H9 (cell line): ENCODE results near the gene PTPRJ. TPM values are rescaled to one million over a fixed set of nuclear protein-coding genes. Genes with fewer than 3 reads are reported as not detected.

Experiments used
- DNase-seq: peaks from one replicate; pipeline ENCODE4 v3.0.0-alpha.2; 2017
- H2AFZ ChIP-seq: one replicate; pipeline ENCODE4 v1.6.1; 2013; ENCODE audit warnings: mild to moderate bottlenecking, low read length, control low read depth, moderate library complexity
- H2AK5ac ChIP-seq: 2 replicates; pipeline ENCODE4 v1.6.1; 2013; ENCODE audit warnings: low read length, control low read depth, mixed read lengths; ENCODE audit not compliant: insufficient read length
- H2BK120ac ChIP-seq: one replicate; pipeline ENCODE4 v1.6.1; 2013; ENCODE audit warnings: low read depth, mild to moderate bottlenecking, low read length, control low read depth, inconsistent platforms; ENCODE audit not compliant: poor library complexity, severe bottlenecking
- H2BK12ac ChIP-seq: 2 replicates; pipeline ENCODE4 v1.6.1; 2013; ENCODE audit warnings: low read length, control low read depth, mixed read lengths, low read depth; ENCODE audit not compliant: insufficient read length
- H2BK15ac ChIP-seq: 2 replicates; pipeline ENCODE4 v1.6.1; 2013; ENCODE audit warnings: low read depth, low read length, control low read depth
- H2BK20ac ChIP-seq: one replicate; pipeline ENCODE4 v1.6.1; 2013; ENCODE audit warnings: low read depth, mild to moderate bottlenecking, low read length, control low read depth, inconsistent platforms; ENCODE audit not compliant: poor library complexity, severe bottlenecking
- H2BK5ac ChIP-seq: 2 replicates; pipeline ENCODE4 v1.6.1; 2013; ENCODE audit warnings: low read length, control low read depth, mixed read lengths; ENCODE audit not compliant: insufficient read length
- H3K14ac ChIP-seq: 2 replicates; pipeline ENCODE4 v1.6.1; 2013; ENCODE audit warnings: low read length, control low read depth; ENCODE audit not compliant: insufficient read depth
- H3K18ac ChIP-seq: 2 replicates; pipeline ENCODE4 v1.6.1; 2013; ENCODE audit warnings: low read depth, mild to moderate bottlenecking, mixed read lengths, low read length, control low read depth; ENCODE audit not compliant: insufficient read length
- H3K23ac ChIP-seq: 2 replicates; pipeline ENCODE4 v1.6.1; 2013; ENCODE audit warnings: low read length, control low read depth, mixed read lengths, low read depth; ENCODE audit not compliant: insufficient read length
- H3K23me2 ChIP-seq: 2 replicates; pipeline ENCODE4 v1.6.1; 2013; ENCODE audit warnings: low read depth, mild to moderate bottlenecking, mixed read lengths, low read length, control low read depth; ENCODE audit not compliant: insufficient read length, poor library complexity, severe bottlenecking
- H3K27ac ChIP-seq: 2 replicates; pipeline ENCODE4 v1.5.1; 2013; ENCODE audit warnings: low read length, control low read depth, mixed read lengths, low read depth; ENCODE audit not compliant: insufficient read length
- H3K27me3 ChIP-seq: 2 replicates; pipeline ENCODE4 v1.6.1; 2013; ENCODE audit warnings: low read length, control low read depth, inconsistent platforms; ENCODE audit not compliant: insufficient read depth
- H3K4ac ChIP-seq: 2 replicates; pipeline ENCODE4 v1.6.1; 2013; ENCODE audit warnings: low read depth, mild to moderate bottlenecking, control low read depth, inconsistent platforms, low read length, moderate library complexity
- H3K4me1 ChIP-seq: 2 replicates; pipeline ENCODE4 v1.6.1; 2013; ENCODE audit warnings: low read length, control low read depth, inconsistent platforms; ENCODE audit not compliant: insufficient read depth
- H3K4me2 ChIP-seq: 2 replicates; pipeline ENCODE4 v1.6.1; 2013; ENCODE audit warnings: low read length, control low read depth, mixed read lengths; ENCODE audit not compliant: insufficient read length, insufficient read depth
- H3K56ac ChIP-seq: 2 replicates; pipeline ENCODE4 v1.6.1; 2013; ENCODE audit warnings: low read depth, mild to moderate bottlenecking, mixed read lengths, low read length, control low read depth; ENCODE audit not compliant: insufficient read length
- H3K79me1 ChIP-seq: 2 replicates; pipeline ENCODE4 v1.6.1; 2013; ENCODE audit warnings: low read depth, mild to moderate bottlenecking, moderate library complexity, low read length, control low read depth, inconsistent platforms; ENCODE audit not compliant: insufficient read depth, poor library complexity, severe bottlenecking
- H3K79me2 ChIP-seq: 2 replicates; pipeline ENCODE4 v1.6.1; 2013; ENCODE audit warnings: low read length, control low read depth, inconsistent platforms; ENCODE audit not compliant: insufficient read depth
- H3K9ac ChIP-seq: 2 replicates; pipeline ENCODE4 v1.6.1; 2013; ENCODE audit warnings: low read length, control low read depth, mixed read lengths; ENCODE audit not compliant: insufficient read length; ENCODE audit errors: extremely low read depth
- H3K9me3 ChIP-seq: one replicate; pipeline ENCODE4 v1.6.1; 2013; ENCODE audit warnings: low read depth, low read length, inconsistent platforms; ENCODE audit not compliant: control insufficient read depth
- H3T11ph ChIP-seq: one replicate; pipeline ENCODE4 v1.6.1; 2013; ENCODE audit warnings: mild to moderate bottlenecking, low read length, control low read depth, inconsistent platforms
- H4K20me1 ChIP-seq: one replicate; pipeline ENCODE4 v1.6.1; 2013; ENCODE audit not compliant: control insufficient read depth, insufficient read length, insufficient read depth
- H4K5ac ChIP-seq: 2 replicates; pipeline ENCODE4 v1.6.1; 2013; ENCODE audit warnings: low read depth, mild to moderate bottlenecking, mixed read lengths, low read length, control low read depth; ENCODE audit not compliant: insufficient read length
- H4K8ac ChIP-seq: replicated peaks from 2 replicates; pipeline ENCODE4 v1.6.1; 2013; ENCODE audit warnings: low read length, control low read depth, mixed read lengths, low read depth; ENCODE audit not compliant: insufficient read length
- H4K91ac ChIP-seq: 2 replicates; pipeline ENCODE4 v1.6.1; 2013; ENCODE audit warnings: low read depth, mild to moderate bottlenecking, moderate library complexity, mixed read lengths, low read length, control low read depth; ENCODE audit not compliant: insufficient read length
- H3K27ac Mint-ChIP-seq, 3 experiments: 2 replicates in 2 of 3; 3 replicates in 1 of 3; pipeline ENCODE4 v1.8.0; 2020 to 2021; ENCODE audit warnings: mixed read lengths in 3 of 3, mild to moderate bottlenecking in 1 of 3, moderate library complexity in 1 of 3
- H3K27me3 Mint-ChIP-seq: 2 replicates; pipeline ENCODE4 v1.8.0; 2021; ENCODE audit warnings: low read depth, mild to moderate bottlenecking, moderate library complexity, mixed read lengths
- H3K36me3 Mint-ChIP-seq, 3 experiments: 2 replicates in 2 of 3; 3 replicates in 1 of 3; pipeline ENCODE4 v1.8.0; 2020 to 2021; ENCODE audit warnings: low read depth in 3 of 3, mixed read lengths in 3 of 3; ENCODE audit not compliant: insufficient read depth in 1 of 3
- H3K4me1 Mint-ChIP-seq, 2 experiments: 2 replicates each; pipeline ENCODE4 v1.8.0; 2020; ENCODE audit warnings: mixed read lengths in 2 of 2
- H3K4me3 Mint-ChIP-seq, 2 experiments: 2 replicates in 1 of 2; 3 replicates in 1 of 2; pipeline ENCODE4 v1.8.0; 2020 to 2021; ENCODE audit warnings: mild to moderate bottlenecking in 2 of 2, mixed read lengths in 2 of 2, moderate library complexity in 1 of 2
- H3K9me3 Mint-ChIP-seq, 2 experiments: 2 replicates in 1 of 2; 3 replicates in 1 of 2; pipeline ENCODE4 v1.8.0; 2020; ENCODE audit warnings: mild to moderate bottlenecking in 2 of 2, mixed read lengths in 2 of 2, moderate library complexity in 1 of 2
- CTCF ChIP-seq: fragments of 200-600 bp; sonication (generic); conservative IDR thresholded peaks from 3 replicates; pipeline ENCODE4 v1.8.0; 2021; ENCODE audit warnings: antibody characterized with exemption, mild to moderate bottlenecking
- total RNA-seq: library from RNA; stranded (reverse); gene quantifications from 2 replicates; pipeline ENCODE4 v1.2.1, GENCODE V29; 2021

The PTPRJ gene
- total RNA-seq, 1 experiment from 2014 or later, result 10.6 TPM

- no peaks in the 10 kb centered on the region; the same call in 1 of the 2 replicates for H3K4me1 ChIP-seq
- no peaks in the 10 kb centered on the region for H3K27me3 ChIP-seq
- no peak overlapping the region for H3K4ac ChIP-seq
- H2BK15ac ChIP-seq, result no peak overlapping the region
- no peak overlapping the region for H2AFZ ChIP-seq
- no peak overlapping the region for H3K27ac ChIP-seq
- peak overlapping the region in 1 of 2 experiments; percentile 25; a peak in 1 of 5 replicates for H3K4me3 Mint-ChIP-seq
- H3K9ac ChIP-seq, result no peak overlapping the region
- no peak for DNase-seq
- peaks cover 2% of the 10 kb centered on the region; the same call in 1 of the 2 replicates for H3K79me2 ChIP-seq
- no peak overlapping the region for H3K23ac ChIP-seq
- no peak overlapping the region for H2BK12ac ChIP-seq
- no peak overlapping the region for H2BK20ac ChIP-seq
- H3K23me2 ChIP-seq, result peaks cover 11% of the 10 kb centered on the region
- no peak overlapping the region for H4K91ac ChIP-seq
- no peaks in the 10 kb centered on the region for H4K20me1 ChIP-seq
- H3K18ac ChIP-seq, result no peak overlapping the region
- no peak overlapping the region for H2BK120ac ChIP-seq
- peaks cover 20% of the 10 kb centered on the region for H3K27me3 Mint-ChIP-seq
- H3K14ac ChIP-seq, result no peak overlapping the region
- H3K27ac Mint-ChIP-seq, result no peak overlapping the region
- H2AK5ac ChIP-seq, result no peak overlapping the region
- H4K8ac ChIP-seq, result no peak overlapping the region
- no peaks in the 10 kb centered on the region for H3K79me1 ChIP-seq
- H3K9me3 ChIP-seq, result no peaks in the 10 kb centered on the region
- H2BK5ac ChIP-seq, result no peak overlapping the region
- H3K4me2 ChIP-seq, result no peak overlapping the region
- TF ChIP-seq CTCF, result no peak
- H3K4me1 Mint-ChIP-seq, result peaks cover 16 to 24% of the 10 kb centered on the region in 2 experiments
- H3K36me3 Mint-ChIP-seq, result peaks cover 0 to 3% (median 2%) of the 10 kb centered on the region in 3 experiments; a peak in 2 of 7 replicates
- no peak overlapping the region for H3K56ac ChIP-seq
- no peaks in the 10 kb centered on the region for H3K9me3 Mint-ChIP-seq
- no peak overlapping the region for H4K5ac ChIP-seq
- no peak overlapping the region for H3T11ph ChIP-seq
Observed at GRCh38 chr11:47982616-47983015, 2.3 kb downstream of the PTPRJ start.
